ENCODE results near the gene CD80. TPM values are rescaled to one million over a fixed set of nuclear protein-coding genes. Genes with fewer than 3 reads are reported as not detected.

Gene CD80
- total and polyA plus RNA-seq, 9 of the 15 experiments (the other 6 are each of a cell fraction or from before 2014, with no cell fraction given), result 3.0 to 8.2 (median 5.7) TPM

DNA sequence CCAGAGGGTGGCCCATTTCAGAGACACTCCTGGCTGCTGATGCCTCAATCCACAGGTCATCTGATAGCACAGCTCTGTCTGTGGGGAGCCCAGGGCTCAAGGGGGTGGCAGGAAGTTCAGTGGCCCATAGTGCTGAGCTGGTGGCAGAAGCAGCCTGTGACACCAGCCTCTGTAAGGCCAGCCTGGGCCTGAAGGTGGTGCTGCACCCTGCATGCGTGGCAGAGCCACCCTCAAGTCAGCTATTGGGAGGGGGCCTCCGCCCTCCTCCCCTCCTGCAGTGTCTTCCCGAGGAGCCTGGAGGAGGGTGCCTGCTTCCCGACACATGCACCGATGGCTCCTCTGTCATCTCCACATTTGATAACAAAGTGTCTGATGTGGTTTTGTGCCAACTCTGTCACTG is 41.3 kb upstream of the CD80 start (continued):
- TF ChIP-seq RBM25 (IDR thresholded peaks at IDR 0.05; ENCODE audit: low read depth, low read length, severe bottlenecking), result no peak
- no peak for TF ChIP-seq CBFA2T3 (IDR thresholded peaks at IDR 0.05)
- no peak for TF ChIP-seq TSC22D4 (tag; IDR thresholded peaks at IDR 0.05)
- TF ChIP-seq EZH2 (IDR thresholded peaks at IDR 0.05; ENCODE audit: borderline replicate concordance, low read depth, low read length), result no peak
- TF ChIP-seq CREM (IDR thresholded peaks at IDR 0.05; ENCODE audit: low read depth), result 0 out of 2 replicates have a peak, but pooled peaks have one; percentile 19
- no peak for TF ChIP-seq RBFOX2 (IDR thresholded peaks at IDR 0.05; ENCODE audit: low read depth, low read length)
- no peak for TF ChIP-seq BCOR (IDR thresholded peaks at IDR 0.05)
- no peak for TF ChIP-seq ZSCAN32 (CRISPR knock-in tag; IDR thresholded peaks at IDR 0.05)
- TF ChIP-seq TEAD2 (tag; IDR thresholded peaks at IDR 0.05), result no peak
- no peak for TF ChIP-seq NR2C1 (IDR thresholded peaks at IDR 0.05)
- peak; percentile 25; the same call in 1 of the 2 replicates for TF ChIP-seq NR2C1 (tag; IDR thresholded peaks at IDR 0.05)
- no peak for TF ChIP-seq HMG20B (CRISPR knock-in tag; IDR thresholded peaks at IDR 0.05)
- TF ChIP-seq E2F3 (CRISPR knock-in tag; IDR thresholded peaks at IDR 0.05), result no peak
- no peak for TF ChIP-seq CC2D1A (IDR thresholded peaks at IDR 0.05)
- no peak for TF ChIP-seq ZNF224 (CRISPR knock-in tag; IDR thresholded peaks at IDR 0.05)
- TF ChIP-seq ZZZ3 (IDR thresholded peaks at IDR 0.05), result no peak
- TF ChIP-seq, protein P1, sequence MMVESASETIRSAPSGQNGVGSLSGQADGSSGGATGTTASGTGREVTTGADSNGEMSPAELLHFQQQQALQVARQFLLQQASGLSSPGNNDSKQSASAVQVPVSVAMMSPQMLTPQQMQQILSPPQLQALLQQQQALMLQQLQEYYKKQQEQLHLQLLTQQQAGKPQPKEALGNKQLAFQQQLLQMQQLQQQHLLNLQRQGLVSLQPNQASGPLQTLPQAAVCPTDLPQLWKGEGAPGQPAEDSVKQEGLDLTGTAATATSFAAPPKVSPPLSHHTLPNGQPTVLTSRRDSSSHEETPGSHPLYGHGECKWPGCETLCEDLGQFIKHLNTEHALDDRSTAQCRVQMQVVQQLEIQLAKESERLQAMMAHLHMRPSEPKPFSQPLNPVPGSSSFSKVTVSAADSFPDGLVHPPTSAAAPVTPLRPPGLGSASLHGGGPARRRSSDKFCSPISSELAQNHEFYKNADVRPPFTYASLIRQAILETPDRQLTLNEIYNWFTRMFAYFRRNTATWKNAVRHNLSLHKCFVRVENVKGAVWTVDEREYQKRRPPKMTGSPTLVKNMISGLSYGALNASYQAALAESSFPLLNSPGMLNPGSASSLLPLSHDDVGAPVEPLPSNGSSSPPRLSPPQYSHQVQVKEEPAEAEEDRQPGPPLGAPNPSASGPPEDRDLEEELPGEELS (CRISPR knock-in tag; IDR thresholded peaks at IDR 0.05; ENCODE audit: borderline replicate concordance), result no peak
- TF ChIP-seq TCF7 (IDR thresholded peaks at IDR 0.05; ENCODE audit: borderline replicate concordance), result no peak
- 0 out of 4 replicates have a peak, but pooled peaks of 1 of the 2 experiments have one; percentile 51 for TF ChIP-seq KDM4B (IDR thresholded peaks at IDR 0.05; ENCODE audit: borderline replicate concordance in 2 of 2, low read depth in 1 of 2)
- TF ChIP-seq, protein P2, sequence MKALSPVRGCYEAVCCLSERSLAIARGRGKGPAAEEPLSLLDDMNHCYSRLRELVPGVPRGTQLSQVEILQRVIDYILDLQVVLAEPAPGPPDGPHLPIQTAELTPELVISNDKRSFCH (CRISPR knock-in tag; IDR thresholded peaks at IDR 0.05), result no peak
- TF ChIP-seq, protein P2 (tag; IDR thresholded peaks at IDR 0.05), result no peak
- no peak for TF ChIP-seq ZNF24 (IDR thresholded peaks at IDR 0.05)
- TF ChIP-seq HNRNPL (IDR thresholded peaks at IDR 0.05; ENCODE audit: low read depth, low read length), result no peak
- TF ChIP-seq MAFG (tag; conservative IDR thresholded peaks at IDR 0.05), result no peak
- TF ChIP-seq RAD21 (CRISPR knock-in tag; conservative IDR thresholded peaks at IDR 0.05 in 1 of 2, IDR thresholded peaks at IDR 0.05 in 1 of 2), result peak; percentile 52 to 68
- TF ChIP-seq BACH1 (tag; IDR thresholded peaks at IDR 0.05), result no peak
- TF ChIP-seq MIER1 (IDR thresholded peaks at IDR 0.05; ENCODE audit: low read depth), result no peak
- TF ChIP-seq BRD9 (IDR thresholded peaks at IDR 0.05; ENCODE audit: low read depth, partially characterized antibody), result no peak
- TF ChIP-seq, protein P3, sequence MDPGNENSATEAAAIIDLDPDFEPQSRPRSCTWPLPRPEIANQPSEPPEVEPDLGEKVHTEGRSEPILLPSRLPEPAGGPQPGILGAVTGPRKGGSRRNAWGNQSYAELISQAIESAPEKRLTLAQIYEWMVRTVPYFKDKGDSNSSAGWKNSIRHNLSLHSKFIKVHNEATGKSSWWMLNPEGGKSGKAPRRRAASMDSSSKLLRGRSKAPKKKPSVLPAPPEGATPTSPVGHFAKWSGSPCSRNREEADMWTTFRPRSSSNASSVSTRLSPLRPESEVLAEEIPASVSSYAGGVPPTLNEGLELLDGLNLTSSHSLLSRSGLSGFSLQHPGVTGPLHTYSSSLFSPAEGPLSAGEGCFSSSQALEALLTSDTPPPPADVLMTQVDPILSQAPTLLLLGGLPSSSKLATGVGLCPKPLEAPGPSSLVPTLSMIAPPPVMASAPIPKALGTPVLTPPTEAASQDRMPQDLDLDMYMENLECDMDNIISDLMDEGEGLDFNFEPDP (CRISPR knock-in tag; IDR thresholded peaks at IDR 0.05), result no peak
- TF ChIP-seq ZBTB1 (CRISPR knock-in tag; IDR thresholded peaks at IDR 0.05; ENCODE audit: borderline replicate concordance, low read depth), result no peak

Measured in K562 (cell line).